Right ventricle myocardium superior (tissue), 1 donor: ENCODE measurements around the gene TADA1. TPM values are rescaled to one million over a fixed set of nuclear protein-coding genes. Genes with fewer than 3 reads are reported as not detected.
A peak's percentile ranks its signal among the peaks of the same experiment; 100 is the strongest.

ENCODE experiments used
- ATAC-seq: fragments of 200-7000 bp; cut with Tn5 transposase; one replicate; pipeline ENCODE4 v1.9.1; 2020; ENCODE audit warnings: mild to moderate bottlenecking; ENCODE audit not compliant: poor library complexity
- DNase-seq: peaks from one replicate; pipeline ENCODE4 v3.0.0-alpha.2; 2020
- intact Hi-C: fragments of 100-400 bp; cut with DNase I; formaldehyde crosslinking; loops from one replicate; pipeline ENCODE4 v1.11.2; 2022
- long read RNA-seq: library from polyadenylated mRNA; unstranded; transcript quantifications from one replicate; pipeline ENCODE4 v2.0.0, GENCODE V29; 2021
- total RNA-seq: library from RNA; stranded (reverse); fragmentation: NEBNext Ultra II Directional; extraction: Animal tissue kit (Norgen Biotek cat#: 25700); gene quantifications from one replicate; pipeline ENCODE4 v1.2.1, GENCODE V29; 2021
- donor health status: DM: no; HTN: yes; CAD: no; lungs with severe emphysema.

The TADA1 gene, protein sequence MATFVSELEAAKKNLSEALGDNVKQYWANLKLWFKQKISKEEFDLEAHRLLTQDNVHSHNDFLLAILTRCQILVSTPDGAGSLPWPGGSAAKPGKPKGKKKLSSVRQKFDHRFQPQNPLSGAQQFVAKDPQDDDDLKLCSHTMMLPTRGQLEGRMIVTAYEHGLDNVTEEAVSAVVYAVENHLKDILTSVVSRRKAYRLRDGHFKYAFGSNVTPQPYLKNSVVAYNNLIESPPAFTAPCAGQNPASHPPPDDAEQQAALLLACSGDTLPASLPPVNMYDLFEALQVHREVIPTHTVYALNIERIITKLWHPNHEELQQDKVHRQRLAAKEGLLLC
- total RNA-seq, result 9.7 TPM
- long read RNA-seq, transcript TADA1-201 (8 exons, 2,159 nt), result major isoform, 57 of 61 reads
- long read RNA-seq, partial matches to known transcripts, result 1 of 61 reads
- long read RNA-seq, other reads (novel, unspliced or antisense), result 3 of 61 reads

DNA sequence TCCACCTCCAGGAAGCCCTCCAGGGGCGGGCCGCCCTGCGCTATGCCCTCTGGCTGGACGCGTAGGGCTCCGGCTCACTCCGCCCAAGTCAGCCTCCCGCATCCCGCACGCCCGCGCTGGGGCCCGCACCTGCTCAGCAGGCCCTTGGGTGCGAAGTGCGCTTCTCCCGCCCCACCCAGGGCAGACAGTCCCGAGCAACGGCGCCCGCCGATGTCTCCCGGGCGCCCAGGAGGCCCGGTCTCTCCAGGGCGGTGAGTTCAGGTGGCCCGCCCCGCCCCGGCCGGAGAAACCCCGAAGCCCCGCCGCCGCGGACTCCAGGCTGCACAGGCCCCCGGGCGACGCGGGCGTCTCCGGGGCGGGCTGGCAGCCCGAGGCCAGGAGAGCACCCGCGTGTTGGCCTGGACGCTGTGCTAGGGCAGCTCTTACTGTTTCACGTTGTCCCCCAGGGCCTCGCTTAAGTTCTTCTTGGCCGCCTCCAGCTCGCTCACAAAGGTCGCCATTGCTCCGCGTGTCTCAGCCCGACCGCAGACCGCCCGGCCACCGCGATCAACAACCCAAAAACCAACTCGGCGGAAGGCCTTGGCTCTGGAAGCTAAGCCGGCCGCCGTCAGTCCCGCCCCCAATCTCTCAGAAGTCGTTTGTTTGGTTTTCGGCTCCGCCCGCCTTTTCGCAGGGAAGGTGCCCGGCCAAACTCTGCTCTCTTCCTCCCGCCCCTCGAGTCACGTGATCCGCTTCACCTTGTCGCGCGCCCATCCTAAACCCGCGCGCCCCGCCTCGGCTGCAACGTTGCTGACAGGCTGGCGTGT lies at the start of gene TADA1:
TADA1 (minus strand) TSS at position 531 of the 806 bp plus-strand sequence; CDS start at position 500, 31 bp downstream.
- peak; percentile 96 for ATAC-seq

DNA sequence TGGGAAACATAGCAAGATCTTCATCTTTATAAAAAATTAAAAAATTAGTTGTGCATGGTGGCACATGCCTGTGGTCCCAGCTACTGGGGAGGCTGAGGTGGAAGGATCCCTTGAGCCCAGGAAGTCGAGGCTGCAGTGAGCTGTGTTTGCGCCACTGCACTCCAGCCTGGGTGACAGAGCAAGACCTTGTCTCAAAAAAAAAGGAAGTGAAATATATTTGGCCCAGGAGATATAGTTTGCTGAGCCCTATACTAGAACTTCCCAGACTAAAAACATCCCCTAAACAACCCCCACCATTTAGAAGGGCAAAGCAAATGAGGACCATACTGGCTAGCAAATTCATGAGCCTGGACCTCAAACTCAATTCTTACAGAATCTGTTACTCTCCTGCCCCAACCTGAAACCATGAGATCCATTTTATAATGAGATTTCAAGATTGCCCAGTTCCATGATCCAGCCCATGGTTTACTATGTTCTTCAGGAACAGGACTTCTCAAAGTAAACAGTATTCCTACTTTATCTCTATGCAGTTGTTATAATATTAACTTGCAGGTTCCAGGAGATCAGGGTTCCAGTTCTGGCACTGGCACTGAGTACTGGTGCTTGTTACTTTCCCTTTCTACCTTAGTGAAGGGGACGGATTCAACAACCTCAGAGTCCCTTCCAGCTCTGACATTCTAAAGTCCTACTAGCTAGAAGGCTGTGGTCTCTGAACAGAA lies 48.9 kb upstream of the TADA1 start:
- intact Hi-C loops, result no loop called here
- no peak for DNase-seq

More for the DNA sequence above, at the start of gene TADA1:
- intact Hi-C loops, result no loop called here
- peak; percentile 99 for DNase-seq

DNA sequence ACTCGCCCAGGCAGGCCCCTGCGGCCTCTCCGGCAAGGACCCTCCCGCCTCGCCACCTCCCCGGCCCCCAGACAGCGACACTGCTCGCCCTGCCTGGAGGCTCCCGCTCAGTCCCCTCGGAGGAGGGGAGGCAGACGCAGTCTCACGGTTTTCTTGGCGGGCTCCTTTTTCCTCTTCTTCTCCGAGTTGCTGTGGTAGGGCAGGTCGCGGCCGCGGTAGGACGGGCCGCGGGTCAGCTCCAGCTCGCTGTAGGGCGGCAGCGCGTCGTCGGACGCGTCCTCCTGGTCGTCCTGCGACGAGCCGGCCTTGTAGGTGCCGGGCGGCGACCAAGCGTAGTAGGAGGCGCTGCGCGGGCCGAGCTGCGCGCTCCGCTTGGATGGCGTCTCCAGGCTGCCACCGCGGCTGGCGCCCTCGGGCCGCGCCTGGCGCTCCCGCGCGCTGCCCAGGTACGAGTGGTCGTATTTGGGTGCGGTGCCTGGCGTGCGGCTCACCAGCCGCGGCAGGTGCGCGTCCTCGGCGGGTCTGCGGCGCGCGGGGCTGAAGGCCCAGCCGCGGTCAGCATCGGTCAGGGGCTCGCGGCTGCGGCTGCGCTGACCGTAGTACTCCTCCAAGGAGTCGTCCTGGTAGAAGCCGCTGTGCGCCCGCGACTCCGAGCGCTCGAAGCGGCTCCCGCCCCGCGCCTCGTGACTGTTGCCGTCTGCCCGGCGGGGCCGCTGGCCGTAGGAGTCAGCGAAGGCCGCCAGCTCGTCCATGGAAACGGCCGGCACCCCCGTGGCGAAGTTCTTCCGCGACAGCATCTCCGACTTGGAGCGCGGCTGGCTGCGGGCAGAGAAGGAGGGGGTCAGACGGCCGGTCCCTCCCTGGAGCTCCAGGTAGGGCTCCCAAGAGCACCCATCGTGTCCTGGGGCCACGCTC lies 44.8 kb upstream of the TADA1 start:
- peak; percentile 77 for ATAC-seq
- intact Hi-C loops, result no loop called here
- DNase-seq, result peak; percentile 38

More for the DNA sequence above, 48.9 kb upstream of the TADA1 start:
- ATAC-seq, result no peak

DNA sequence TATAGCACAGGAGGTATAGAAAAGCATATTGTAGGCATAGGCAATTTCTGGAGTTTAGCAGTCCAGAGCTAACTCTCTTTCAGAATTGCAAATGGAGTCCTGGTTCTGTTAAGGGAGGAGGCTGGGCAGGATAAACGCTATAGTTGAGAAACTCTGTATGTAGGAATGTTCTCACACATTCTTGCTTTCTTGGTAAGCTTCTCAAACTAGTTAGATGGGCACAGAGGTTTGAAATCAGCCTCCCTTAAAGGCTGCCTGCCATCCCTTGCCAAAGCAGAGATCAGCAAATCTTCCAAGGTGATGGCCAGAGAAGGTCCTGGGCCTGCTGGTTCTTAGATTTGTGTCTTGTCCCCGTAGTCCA lies 42.9 kb upstream of the TADA1 start:
- ATAC-seq (no peak), DNase-seq (no peak)
- intact Hi-C loops, result no loop called here

DNA sequence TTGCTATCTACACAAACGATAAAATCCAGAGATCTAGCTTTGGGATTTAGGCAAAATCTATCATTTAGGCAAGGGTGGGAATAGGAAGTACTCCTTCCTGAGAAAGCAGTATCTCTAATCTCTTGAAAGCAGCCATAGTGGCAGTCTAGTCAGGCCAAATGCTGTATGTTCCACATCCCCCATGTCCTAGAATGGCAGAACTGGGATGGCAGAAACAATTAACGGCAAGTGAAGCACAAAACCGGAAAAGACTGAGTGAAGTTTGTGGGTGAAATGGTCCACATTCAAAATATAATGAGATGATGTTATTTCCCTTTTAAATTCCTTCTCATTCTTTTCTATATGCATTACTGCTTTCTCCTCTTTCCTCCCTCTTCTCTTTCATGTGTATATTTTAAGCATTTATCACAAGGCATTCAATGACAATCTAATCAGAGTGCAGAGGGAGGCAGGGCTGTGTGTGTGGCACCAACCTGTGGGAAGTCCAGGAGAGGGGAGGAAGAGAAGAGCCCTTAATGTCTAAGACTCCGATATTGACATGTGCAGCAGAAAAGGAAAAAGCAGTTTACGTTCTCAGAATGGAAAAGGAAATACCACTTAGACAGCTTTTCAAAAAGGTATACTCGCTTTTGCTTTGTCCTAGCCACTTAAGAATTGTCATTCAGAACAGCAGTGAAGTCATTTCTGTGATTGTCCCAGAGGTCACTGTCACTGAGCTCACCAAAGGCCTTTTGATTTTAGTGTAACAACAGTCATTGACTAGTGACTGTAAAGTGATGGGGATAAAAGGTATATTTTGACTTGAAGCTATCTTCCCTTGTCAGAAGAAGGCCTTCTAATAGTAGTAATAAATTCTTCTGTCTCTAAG lies 42.3 kb upstream of the TADA1 start:
- intact Hi-C loops, result no loop called here
- DNase-seq (no peak), ATAC-seq (no peak)

DNA sequence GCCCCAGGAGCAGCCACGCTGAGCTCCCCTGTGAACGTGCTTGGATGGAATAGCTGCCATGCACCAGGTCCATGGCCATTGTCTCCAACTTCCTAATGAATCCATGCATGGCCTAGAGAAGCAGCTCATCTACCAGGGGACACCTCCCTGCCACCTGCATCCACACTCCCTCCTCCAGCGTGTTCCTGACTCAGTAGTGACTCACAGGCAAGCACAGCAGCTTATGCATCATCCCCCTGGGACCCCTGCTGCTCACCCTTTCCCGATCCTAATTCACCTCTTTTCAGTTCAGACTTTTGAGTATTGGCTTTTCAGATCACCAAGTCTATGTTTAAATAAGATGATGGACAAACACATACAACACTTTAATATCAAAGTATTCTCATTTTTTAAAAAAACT lies 39.9 kb upstream of the TADA1 start:
- intact Hi-C loops, result no loop called here
- DNase-seq, result no peak
- no peak for ATAC-seq

DNA sequence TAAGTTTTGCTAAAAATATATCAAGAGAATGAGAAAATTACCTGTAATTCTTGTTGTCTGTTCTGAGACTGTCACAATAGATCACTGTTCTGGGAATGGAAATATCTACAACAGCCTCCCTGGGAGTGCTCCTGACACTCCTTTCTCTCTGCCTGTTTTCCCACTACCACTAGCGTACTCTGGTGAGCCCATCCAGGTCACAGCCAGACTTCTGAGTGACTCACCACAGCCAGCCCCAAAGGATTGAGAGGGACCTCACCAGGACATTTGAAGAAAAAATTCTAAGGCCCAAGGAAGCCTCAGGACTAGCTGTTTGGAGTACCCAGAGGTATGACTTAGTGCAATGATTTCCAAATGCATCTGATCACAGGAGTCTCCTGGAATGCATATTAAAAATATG lies 39.0 kb upstream of the TADA1 start:
- no peak for DNase-seq
- ATAC-seq, result no peak
- intact Hi-C loops, result no loop called here

DNA sequence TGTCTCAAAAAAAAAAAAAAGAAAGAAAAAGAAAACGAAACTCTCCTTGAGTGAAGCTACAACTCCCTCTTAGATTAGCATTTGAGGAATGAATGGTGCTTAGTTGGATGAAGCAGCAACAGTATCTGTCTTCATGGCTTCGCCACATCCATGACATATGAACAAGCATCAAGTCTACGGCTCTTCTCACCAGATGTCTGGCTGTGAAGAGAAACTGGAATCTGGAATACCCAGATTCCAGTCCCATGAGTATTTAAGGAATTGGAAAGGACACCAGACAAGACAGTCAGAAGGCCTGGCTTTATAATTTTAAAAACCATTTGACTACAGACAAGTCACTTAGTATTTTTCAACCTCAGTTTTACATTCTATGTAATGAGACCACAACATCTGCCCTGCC lies 38.0 kb upstream of the TADA1 start:
- ATAC-seq, result no peak

DNA sequence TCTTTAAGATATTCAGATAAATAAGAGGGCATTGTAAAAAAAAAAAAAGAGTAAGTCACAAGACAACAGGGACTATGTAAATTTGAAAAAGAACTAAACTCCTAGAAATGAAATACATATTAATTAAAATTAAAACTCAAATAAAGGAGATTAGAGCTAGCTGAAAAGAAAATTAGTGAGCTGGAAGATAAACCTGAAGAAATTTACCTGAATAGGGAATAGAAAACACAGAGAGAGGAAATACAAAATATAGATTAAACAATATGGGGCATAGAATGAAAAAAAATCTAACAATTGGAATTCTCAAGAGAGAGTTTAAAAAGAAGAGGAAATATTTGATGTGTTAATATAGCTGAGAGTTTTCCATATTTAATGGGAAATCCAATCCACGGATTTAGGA lies 35.6 kb upstream of the TADA1 start:
- intact Hi-C loops, result loop anchor here (5.0 kb wide), 1 partner anchor 146 kb away; no protein-coding TSS in a partner anchor
- no peak for ATAC-seq
- DNase-seq, result no peak

More for the DNA sequence above, 38.0 kb upstream of the TADA1 start:
- intact Hi-C loops, result loop anchor here (5.0 kb wide), 1 partner anchor 143 kb away; no protein-coding TSS in a partner anchor
- DNase-seq, result no peak

DNA sequence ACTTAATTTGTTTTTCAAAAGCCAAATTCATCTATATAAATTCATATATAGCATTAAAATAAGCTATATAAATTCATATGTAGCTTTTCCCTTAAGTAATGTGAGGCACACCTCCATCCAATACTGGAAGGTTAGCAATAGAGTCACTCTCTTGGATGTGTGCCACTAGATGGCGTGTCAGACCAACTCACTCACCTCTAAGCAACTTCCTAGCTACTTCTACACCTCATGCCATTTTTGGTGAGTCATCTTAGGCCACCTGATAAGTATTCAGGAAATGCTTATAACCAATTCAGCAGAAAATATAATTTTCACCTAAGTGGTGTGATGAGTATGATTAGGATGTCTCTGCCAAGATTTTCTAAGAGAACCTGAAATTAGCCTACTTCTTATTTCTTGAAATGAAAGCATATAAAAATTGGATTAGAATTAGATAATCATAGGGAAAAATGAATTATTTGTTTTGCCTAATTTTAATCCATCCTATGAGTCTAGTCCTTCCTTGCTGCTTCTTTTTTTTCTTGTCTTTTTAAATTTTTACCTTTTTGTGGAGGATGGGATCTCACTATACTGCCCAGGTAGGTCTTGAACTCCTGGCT lies 34.4 kb upstream of the TADA1 start:
- DNase-seq, result peak; percentile 50
- intact Hi-C loops, result loop anchor here (5.0 kb wide), 1 partner anchor 147 kb away; no protein-coding TSS in a partner anchor

DNA sequence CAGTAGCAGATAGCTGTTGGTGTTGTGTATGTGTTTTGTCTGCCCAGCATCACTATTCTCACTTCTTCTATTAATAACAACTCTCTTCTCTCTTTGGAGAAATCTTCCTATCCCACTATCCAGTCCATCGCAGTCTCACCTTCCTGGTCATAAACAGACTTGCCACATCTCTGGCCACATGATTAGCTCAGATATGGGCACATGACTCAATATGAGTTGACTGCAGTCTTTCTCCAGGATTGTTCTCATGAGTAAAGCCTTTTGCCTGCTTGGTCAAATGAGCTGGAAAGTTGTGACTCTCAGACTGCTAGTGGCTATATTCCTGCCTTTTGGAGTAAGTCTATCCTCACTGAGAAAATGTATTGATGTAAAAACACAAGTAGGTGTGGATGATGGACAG lies 32.9 kb upstream of the TADA1 start:
- intact Hi-C loops, result no loop called here
- DNase-seq (no peak), ATAC-seq (no peak)

More for the DNA sequence above, 34.4 kb upstream of the TADA1 start:
- ATAC-seq, result peak; percentile 97

DNA sequence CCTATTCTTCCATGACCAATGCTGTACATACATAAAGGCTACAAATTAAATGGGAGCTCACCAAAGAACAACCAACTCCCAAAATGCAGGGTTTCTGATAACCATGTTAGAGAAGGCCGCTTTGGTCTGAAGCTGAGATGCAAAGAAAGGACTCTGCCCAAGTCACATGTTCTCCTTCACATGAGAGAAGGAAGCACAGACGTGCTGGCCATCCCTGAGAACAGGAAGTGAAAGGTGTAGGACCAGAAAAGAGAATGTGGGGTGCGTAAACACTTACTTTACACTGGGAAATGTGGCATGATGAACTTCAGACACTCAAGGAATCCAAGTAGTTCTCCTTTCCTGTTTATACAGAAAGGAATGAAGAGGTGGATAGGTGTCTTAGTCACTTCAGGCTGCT lies 31.7 kb upstream of the TADA1 start:
- ATAC-seq (no peak), DNase-seq (no peak)
- intact Hi-C loops, result no loop called here

DNA sequence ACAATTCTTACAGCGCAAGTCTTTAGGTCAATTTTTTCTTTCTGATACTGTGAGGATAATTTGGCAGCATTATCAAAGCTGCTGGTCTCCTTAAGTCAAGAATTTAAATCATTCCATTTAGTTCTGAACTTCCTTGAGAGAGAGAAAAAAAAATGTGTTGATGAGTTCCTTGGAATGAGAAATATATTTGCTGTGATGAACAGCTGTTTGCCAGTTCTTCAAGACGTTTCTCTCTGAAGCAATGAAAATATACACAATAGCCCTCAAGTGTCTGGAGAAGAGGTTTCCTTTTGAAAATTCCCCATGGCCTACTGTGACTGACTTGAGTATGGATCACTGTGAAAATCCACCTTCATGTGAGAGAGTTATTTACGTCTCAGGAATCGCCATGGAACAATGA lies 31.0 kb upstream of the TADA1 start:
- ATAC-seq, result no peak
- DNase-seq, result no peak
- intact Hi-C loops, result no loop called here

DNA sequence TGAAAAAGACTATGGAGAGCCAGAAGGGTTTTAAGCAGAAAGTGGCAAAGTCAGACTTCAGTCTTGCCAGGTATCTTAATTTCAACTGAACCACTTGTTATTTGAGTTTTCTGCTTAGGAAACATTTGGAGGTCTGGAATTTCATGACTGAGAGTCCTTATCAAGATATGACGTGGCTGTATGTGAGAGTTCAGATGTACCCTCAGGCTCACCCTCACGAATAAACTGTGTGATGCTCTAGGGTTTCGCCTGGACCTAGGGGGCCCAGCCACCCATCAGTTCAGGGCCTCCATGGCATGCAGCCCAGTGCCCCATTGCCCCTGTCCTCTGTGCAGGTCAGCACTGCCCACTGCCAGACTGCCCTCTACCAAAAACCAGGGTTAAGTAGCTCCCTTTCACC lies 30.6 kb upstream of the TADA1 start:
- DNase-seq (no peak), ATAC-seq (no peak)
- intact Hi-C loops, result no loop called here

DNA sequence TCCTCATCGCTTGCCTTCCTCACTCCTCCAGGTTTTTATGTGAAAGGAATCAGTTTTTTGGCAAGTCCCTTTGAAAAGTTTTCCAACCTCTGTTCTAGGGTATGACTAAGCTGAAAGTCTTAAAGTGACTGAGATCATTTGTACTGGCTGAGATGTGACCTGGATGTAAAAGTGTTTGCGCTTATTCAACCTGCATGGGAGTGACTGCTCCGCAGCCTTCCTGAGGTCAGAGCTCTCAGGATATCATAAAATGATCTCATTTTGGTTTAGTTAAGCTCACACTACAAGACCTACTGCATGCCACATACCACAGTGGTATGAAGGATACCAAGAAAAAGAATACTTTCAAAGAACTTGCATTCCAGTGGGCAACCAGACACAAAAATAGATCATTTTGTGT lies 29.8 kb upstream of the TADA1 start:
- ATAC-seq (no peak), DNase-seq (no peak)
- intact Hi-C loops, result no loop called here

DNA sequence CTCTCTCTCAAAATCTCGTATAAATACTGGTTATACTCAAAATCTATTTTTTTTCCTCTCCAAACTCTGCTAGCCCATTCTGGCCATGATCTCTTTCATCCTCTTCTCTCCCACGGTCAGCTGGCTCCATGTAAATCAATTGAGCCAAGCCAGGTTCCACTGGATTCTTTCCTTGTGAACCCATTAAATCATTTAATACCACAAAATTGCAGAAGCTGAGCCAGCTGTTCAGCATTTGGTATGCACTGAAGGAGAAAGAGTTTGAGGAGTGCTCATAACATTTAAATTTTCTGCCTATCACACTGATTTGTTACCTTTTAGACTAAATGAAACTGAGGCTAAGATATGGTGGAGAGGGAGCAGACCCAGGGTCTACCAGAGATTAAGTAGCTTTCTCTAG lies 29.1 kb upstream of the TADA1 start:
- no peak for ATAC-seq
- intact Hi-C loops, result no loop called here
- DNase-seq, result no peak

DNA sequence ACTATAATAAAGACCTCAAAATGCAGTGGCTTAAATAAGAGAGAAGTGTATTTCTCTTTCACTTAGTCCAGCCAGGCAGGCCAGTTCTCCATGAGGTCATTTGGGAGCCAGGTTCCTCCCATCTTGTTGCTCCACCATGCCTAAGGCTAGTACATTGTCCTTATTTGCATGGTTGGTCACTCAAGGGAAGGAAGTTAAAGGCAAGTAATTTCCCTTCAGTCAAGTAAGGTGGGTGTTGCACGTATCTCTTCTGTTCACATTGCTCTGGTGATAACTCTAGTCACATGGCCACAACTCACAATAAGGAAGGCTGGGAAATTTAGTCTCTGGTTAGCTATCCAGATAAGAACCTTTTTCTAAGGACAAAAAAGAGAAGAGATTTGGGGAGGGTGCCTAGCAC lies 27.2 kb upstream of the TADA1 start:
- DNase-seq (no peak), ATAC-seq (no peak)
- intact Hi-C loops, result no loop called here
